GM19463 (cell line): ENCODE measurements around the gene TCN1.
"Not testable (repeated sequence)": the region's sequence is repeated elsewhere in the genome, so short reads cannot be mapped to it uniquely, and the experiment has no call there.

Source experiments
- ATAC-seq: cut with Tn5 transposase; IDR thresholded peaks from one replicate; pipeline ENCODE4 v1.9.1; 2021; ENCODE audit warnings: mild to moderate bottlenecking, moderate library complexity; ENCODE audit not compliant: unreplicated experiment

TCN1 gene

GRCh38 chr11:59866397-59866796 lies at the start of gene TCN1:
Gene TCN1, minus strand, starts transcription at chr11:59866487. Its CDS starts 17 bp downstream, at chr11:59866470.
- no peak for ATAC-seq

- not testable (repeated sequence) for ATAC-seq
Measured at GRCh38 chr11:59903569-59903968, 37.3 kb upstream of the TCN1 start.

- ATAC-seq: no peak
Measured at GRCh38 chr11:59901306-59901705, 35.0 kb upstream of the TCN1 start.

GRCh38 chr11:59900366-59901126 lies 34.3 kb upstream of the TCN1 start:
- ATAC-seq: no peak

GRCh38 chr11:59899532-59899931 lies 33.2 kb upstream of the TCN1 start:
- no peak for ATAC-seq

GRCh38 chr11:59898650-59899049 lies 32.4 kb upstream of the TCN1 start:
- no peak for ATAC-seq

GRCh38 chr11:59898046-59898445 lies 31.8 kb upstream of the TCN1 start:
- no peak for ATAC-seq

- ATAC-seq: no peak
Measured at GRCh38 chr11:59894616-59895015, 28.3 kb upstream of the TCN1 start.

GRCh38 chr11:59891781-59892181 lies 25.5 kb upstream of the TCN1 start:
- no peak for ATAC-seq

GRCh38 chr11:59887156-59887555 lies 20.9 kb upstream of the TCN1 start:
- ATAC-seq: not testable (repeated sequence)

GRCh38 chr11:59883597-59883996 lies 17.3 kb upstream of the TCN1 start:
- no peak for ATAC-seq

- no peak for ATAC-seq
Measured at GRCh38 chr11:59879567-59879966, 13.3 kb upstream of the TCN1 start.

GRCh38 chr11:59878575-59878974 lies 12.3 kb upstream of the TCN1 start, which contains the start of gene OOSP3:
Gene OOSP3, plus strand, starts transcription at chr11:59878782. Its CDS starts 27 bp downstream, at chr11:59878809.
- no peak for ATAC-seq

GRCh38 chr11:59877784-59878183 lies 11.5 kb upstream of the TCN1 start:
- no peak for ATAC-seq

GRCh38 chr11:59877325-59877724 lies 11.0 kb upstream of the TCN1 start:
- ATAC-seq: no peak

GRCh38 chr11:59875856-59876519 lies 9.7 kb upstream of the TCN1 start:
- no peak for ATAC-seq

- ATAC-seq: no peak
Measured at GRCh38 chr11:59872076-59872475, 5.8 kb upstream of the TCN1 start.

GRCh38 chr11:59867946-59868345 lies 1.7 kb upstream of the TCN1 start:
- no peak for ATAC-seq

- ATAC-seq: no peak
Measured at GRCh38 chr11:59866836-59867235, 549 bp upstream of the TCN1 start.

GRCh38 chr11:59865031-59865430 lies 1.3 kb downstream of the TCN1 start:
- no peak for ATAC-seq

GRCh38 chr11:59862252-59862651 lies 4.0 kb downstream of the TCN1 start:
- no peak for ATAC-seq

GRCh38 chr11:59859673-59860072 lies 6.6 kb downstream of the TCN1 start:
- ATAC-seq: no peak
